ENCODE data around the gene PTPRN2.

The PTPRN2 gene

GRCh38 chr7:157769526-157770215 is 818.0 kb downstream of the PTPRN2 start:
- no peak for DNase-seq (ENCODE audit: low read depth)

GRCh38 chr7:157769086-157769485 is 818.5 kb downstream of the PTPRN2 start:
- no peak for DNase-seq (ENCODE audit: low read depth)

- DNase-seq (ENCODE audit: low read depth) = no peak
These were observed 819.4 kb downstream of the PTPRN2 start for GRCh38 chr7:157768198-157768597.

GRCh38 chr7:157767506-157768197 is 820.0 kb downstream of the PTPRN2 start:
- no peak for DNase-seq (ENCODE audit: low read depth)

GRCh38 chr7:157766098-157766497 is 821.5 kb downstream of the PTPRN2 start:
- DNase-seq (ENCODE audit: low read depth) = no peak

- DNase-seq (ENCODE audit: low read depth) = no peak
These were observed 822.6 kb downstream of the PTPRN2 start for GRCh38 chr7:157764946-157765537.

GRCh38 chr7:157764193-157764592 is 823.4 kb downstream of the PTPRN2 start:
- no peak for DNase-seq (ENCODE audit: low read depth)

GRCh38 chr7:157763279-157764000 is 824.2 kb downstream of the PTPRN2 start:
- no peak for DNase-seq (ENCODE audit: low read depth)

- DNase-seq (ENCODE audit: low read depth) = no peak
These were observed 824.8 kb downstream of the PTPRN2 start for GRCh38 chr7:157762824-157763223.

GRCh38 chr7:157760004-157760730 is 827.5 kb downstream of the PTPRN2 start:
- no peak for DNase-seq (ENCODE audit: low read depth)

- DNase-seq (ENCODE audit: low read depth) = no peak
These were observed 828.3 kb downstream of the PTPRN2 start for GRCh38 chr7:157759246-157759805.

GRCh38 chr7:157758468-157759245 is 829.0 kb downstream of the PTPRN2 start:
- DNase-seq (ENCODE audit: low read depth) = no peak

GRCh38 chr7:157757776-157758467 is 829.7 kb downstream of the PTPRN2 start:
- DNase-seq (ENCODE audit: low read depth) = no peak

- DNase-seq (ENCODE audit: low read depth) = no peak
These were observed 830.4 kb downstream of the PTPRN2 start for GRCh38 chr7:157757211-157757610.

- DNase-seq (ENCODE audit: low read depth) = no peak
These were observed 831.9 kb downstream of the PTPRN2 start for GRCh38 chr7:157755741-157756140.

GRCh38 chr7:157754416-157754790 is 833.2 kb downstream of the PTPRN2 start:
- DNase-seq (ENCODE audit: low read depth) = no peak

GRCh38 chr7:157753713-157754415 is 833.8 kb downstream of the PTPRN2 start:
- no peak for DNase-seq (ENCODE audit: low read depth)

GRCh38 chr7:157752832-157753291 is 834.8 kb downstream of the PTPRN2 start:
- DNase-seq (ENCODE audit: low read depth) = no peak

GRCh38 chr7:157751951-157752673 is 835.5 kb downstream of the PTPRN2 start:
- no peak for DNase-seq (ENCODE audit: low read depth)
